ENCODE data around the gene RGS7BP. TPM values are rescaled to one million over a fixed set of nuclear protein-coding genes. Genes with fewer than 3 reads are reported as not detected.

Gene RGS7BP
- total RNA-seq, 1 donor from 2014 or later, result not detected

DNA sequence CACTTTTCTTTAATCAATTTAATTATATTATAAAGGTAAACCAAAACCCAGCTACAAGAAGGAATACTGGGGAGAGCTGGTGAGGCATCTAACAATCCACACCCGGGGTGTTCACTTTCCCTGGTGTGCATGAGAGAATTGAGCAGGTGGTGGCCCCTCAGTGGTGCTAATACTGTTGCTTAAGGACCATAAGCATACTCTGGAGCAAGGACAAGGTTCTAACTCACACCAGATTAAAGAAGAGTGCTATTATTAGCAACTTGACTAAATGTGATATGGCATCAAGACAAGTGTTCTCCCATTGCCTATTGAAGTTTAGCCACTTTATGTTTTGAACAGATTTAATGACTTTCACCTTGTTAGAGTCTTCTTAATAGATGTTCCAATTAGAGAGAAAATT is 8.8 kb downstream of the RGS7BP start:
- no peak overlapping the region for H3K4me3 ChIP-seq (ENCODE audit: low read depth, low read length)
- no peak for DNase-seq (ENCODE audit: low read depth)
- TF ChIP-seq, protein P1, sequence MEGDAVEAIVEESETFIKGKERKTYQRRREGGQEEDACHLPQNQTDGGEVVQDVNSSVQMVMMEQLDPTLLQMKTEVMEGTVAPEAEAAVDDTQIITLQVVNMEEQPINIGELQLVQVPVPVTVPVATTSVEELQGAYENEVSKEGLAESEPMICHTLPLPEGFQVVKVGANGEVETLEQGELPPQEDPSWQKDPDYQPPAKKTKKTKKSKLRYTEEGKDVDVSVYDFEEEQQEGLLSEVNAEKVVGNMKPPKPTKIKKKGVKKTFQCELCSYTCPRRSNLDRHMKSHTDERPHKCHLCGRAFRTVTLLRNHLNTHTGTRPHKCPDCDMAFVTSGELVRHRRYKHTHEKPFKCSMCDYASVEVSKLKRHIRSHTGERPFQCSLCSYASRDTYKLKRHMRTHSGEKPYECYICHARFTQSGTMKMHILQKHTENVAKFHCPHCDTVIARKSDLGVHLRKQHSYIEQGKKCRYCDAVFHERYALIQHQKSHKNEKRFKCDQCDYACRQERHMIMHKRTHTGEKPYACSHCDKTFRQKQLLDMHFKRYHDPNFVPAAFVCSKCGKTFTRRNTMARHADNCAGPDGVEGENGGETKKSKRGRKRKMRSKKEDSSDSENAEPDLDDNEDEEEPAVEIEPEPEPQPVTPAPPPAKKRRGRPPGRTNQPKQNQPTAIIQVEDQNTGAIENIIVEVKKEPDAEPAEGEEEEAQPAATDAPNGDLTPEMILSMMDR (conservative IDR thresholded peaks at IDR 0.05; ENCODE audit: low read depth, low read length), result no peak

DNA sequence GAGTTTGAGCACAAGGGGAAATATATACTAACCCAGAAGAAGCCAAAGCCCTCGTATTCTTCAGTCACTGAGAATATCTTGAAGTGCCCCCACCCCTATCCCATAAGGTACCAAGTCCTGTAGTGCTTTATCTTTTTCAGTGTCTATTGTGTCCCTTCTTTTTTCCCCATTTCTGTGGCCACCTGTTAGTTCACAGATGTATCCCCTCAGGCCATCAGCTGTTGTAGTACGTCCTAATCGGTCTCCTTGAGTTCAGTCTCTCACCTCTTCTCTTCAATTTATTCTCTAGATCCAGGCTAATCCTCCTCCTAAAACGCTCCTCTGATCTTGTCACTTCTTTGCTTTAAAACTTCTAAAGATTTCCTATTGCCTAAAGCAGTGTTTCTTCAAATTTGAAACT is 10.4 kb downstream of the RGS7BP start:
- no peak for DNase-seq (ENCODE audit: low read depth)
- H3K4me3 ChIP-seq (ENCODE audit: low read depth, low read length), result no peak overlapping the region
- TF ChIP-seq, protein P1 (conservative IDR thresholded peaks at IDR 0.05; ENCODE audit: low read depth, low read length), result no peak

DNA sequence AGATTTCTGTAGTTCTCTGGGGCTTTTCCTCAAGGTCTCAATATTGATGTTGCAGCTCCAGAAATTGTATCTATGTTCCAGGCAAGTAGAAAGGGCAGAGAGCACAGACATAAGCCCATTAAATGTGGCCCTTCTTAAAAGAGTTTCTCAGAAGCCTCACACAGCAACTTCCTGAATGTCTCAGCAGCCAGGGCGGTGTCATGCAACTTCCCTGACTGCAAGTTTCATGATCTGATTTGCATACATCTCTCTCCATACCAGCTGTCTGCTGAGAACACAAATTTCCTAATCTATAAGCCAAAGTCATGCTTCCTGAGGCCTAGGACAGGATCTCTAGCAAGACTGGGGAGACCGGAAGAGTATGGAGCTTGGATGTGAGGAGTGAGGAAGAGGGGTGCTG is 13.0 kb downstream of the RGS7BP start:
- TF ChIP-seq, protein P1 (conservative IDR thresholded peaks at IDR 0.05; ENCODE audit: low read depth, low read length), result no peak
- H3K4me3 ChIP-seq (ENCODE audit: low read depth, low read length), result no peak overlapping the region
- DNase-seq (ENCODE audit: low read depth), result no peak

DNA sequence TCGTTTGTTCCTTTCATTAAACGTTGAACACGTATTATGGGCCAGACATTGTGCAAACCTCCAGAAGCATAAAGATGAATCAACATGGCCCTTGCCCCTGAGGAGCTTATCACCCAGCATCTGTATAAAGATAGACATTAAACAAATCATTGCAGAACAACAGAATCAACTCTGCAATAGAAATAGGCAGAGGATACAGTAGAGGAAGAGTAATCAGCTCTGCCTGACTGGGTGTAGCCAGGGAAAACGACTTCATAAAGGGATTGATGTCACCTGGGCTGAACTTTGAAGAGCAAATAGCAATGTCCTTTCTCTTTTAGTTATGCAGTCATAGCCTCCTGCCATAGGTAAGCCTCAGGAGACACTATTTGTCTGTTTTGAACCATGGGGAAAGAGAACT is 13.4 kb downstream of the RGS7BP start:
- no peak overlapping the region for H3K4me3 ChIP-seq (ENCODE audit: low read depth, low read length)
- DNase-seq (ENCODE audit: low read depth), result no peak
- TF ChIP-seq, protein P1 (conservative IDR thresholded peaks at IDR 0.05; ENCODE audit: low read depth, low read length), result no peak

DNA sequence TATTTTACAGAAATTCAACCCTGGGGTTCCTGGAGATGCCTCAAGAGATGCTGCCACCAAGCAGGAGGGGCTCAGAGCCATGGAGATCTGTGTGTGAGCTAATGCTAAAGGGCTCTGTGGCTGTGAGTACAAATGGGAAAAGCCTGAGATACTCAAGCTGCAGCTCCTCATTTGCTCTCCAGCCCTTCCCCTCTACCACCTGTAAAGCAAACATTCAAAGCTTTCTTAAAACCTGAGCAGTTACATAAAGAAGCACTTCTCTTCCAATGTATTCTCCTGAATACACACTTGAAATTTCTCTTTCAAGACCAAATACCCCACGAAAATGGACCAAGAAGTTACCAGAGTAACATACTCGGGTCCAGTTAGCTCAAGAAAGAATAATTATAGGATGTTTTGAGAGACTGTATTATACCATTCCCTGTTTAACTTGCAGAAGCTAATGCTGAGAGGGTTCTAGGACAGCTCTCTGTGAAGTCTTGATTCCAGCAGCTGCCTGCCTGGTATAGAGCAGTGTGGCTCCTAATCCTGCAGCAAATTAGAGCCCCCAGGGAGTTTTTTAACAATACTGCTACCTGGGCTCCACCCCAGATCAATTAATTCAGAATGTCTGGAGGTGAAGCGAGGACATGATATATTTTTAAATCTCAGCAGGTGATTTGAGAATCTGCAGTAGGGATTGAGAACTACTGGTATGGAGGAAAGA is 21.1 kb downstream of the RGS7BP start:
- H3K4me3 ChIP-seq (ENCODE audit: low read depth, low read length), result no peak overlapping the region
- TF ChIP-seq, protein P1 (conservative IDR thresholded peaks at IDR 0.05; ENCODE audit: low read depth, low read length), result no peak
- no peak for DNase-seq (ENCODE audit: low read depth)

DNA sequence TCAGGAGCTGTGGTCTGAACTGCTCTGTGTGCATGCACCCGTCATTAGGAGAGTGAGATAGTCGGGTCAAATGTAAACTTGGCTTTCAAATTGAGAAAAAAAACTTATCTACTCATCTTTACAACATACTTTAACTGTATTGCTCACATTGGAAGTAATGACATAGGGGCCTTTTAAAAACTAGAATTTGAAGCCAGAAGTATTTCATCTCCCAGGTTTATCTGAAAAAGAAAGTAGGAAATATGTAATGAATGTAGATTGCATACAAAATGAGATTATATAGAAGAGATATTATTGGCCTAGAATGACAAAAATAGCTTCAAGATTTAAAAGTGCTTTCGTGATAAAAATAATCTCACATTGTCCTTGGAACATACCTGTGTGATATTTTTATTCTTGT is 24.3 kb downstream of the RGS7BP start:
- no peak for DNase-seq (ENCODE audit: low read depth)
- TF ChIP-seq, protein P1 (conservative IDR thresholded peaks at IDR 0.05; ENCODE audit: low read depth, low read length), result no peak

DNA sequence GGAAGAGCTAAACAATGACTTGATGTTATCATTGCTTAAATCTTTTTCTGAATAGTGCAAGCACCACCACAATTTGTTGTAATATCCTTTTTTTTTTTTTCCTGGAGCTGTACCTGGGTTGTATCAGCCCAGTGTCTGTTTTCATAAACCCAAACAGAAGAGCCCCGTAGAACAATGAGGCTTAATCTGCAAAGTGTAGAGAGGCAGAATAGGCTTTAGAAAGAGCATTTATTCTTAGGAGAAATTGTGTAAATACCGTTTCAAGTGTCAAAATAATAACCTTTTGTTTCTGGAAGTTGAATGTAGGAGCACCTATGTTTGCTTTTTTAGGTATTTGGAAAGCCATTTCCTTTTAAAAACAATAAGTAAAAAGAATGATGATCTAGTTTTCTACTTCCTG is 26.4 kb downstream of the RGS7BP start:
- DNase-seq (ENCODE audit: low read depth), result no peak
- no peak overlapping the region for H3K4me3 ChIP-seq (ENCODE audit: low read depth, low read length)
- TF ChIP-seq, protein P1 (conservative IDR thresholded peaks at IDR 0.05; ENCODE audit: low read depth, low read length), result no peak

More for the DNA sequence above, 24.3 kb downstream of the RGS7BP start:
- H3K4me3 ChIP-seq (ENCODE audit: low read depth, low read length), result no peak overlapping the region

All from epithelial cell of proximal tubule (primary cell).